ENCODE measurements around the gene PRSS33. TPM values are rescaled to one million over a fixed set of nuclear protein-coding genes. Genes with fewer than 3 reads are reported as not detected.

The PRSS33 gene
- total RNA-seq, 1 experiment from 2014 or later = not detected

- H2BK120ac ChIP-seq (ENCODE audit: low read depth, low read length, poor library complexity, severe bottlenecking) = no peak overlapping the region
- no peak overlapping the region for H2BK12ac ChIP-seq (ENCODE audit: insufficient read length, low read depth, low read length)
- Mint-ChIP-seq H3K27ac (no peak overlapping the region), H3K4me1 (peaks cover 7 to 19% of the 10 kb centered on the region in 2 experiments; a peak in 3 of 4 replicates), H3K27me3 (ENCODE audit: low read depth) (peaks cover 32% of the 10 kb centered on the region), H3K4me3 (no peak overlapping the region; a peak in 1 of 5 replicates), H3K9me3 (no peaks in the 10 kb centered on the region), H3K36me3 (ENCODE audit: insufficient read depth in 1 of 3, low read depth in 3 of 3) (no peaks in the 10 kb centered on the region)
- no peak overlapping the region for H4K5ac ChIP-seq (ENCODE audit: insufficient read length, low read depth, low read length)
- H3K4ac ChIP-seq (ENCODE audit: low read depth, low read length) = no peak overlapping the region
- no peak overlapping the region for H3T11ph ChIP-seq (ENCODE audit: low read length)
- H2BK5ac ChIP-seq (ENCODE audit: insufficient read length, low read length) = no peak overlapping the region
- no peak overlapping the region for H4K8ac ChIP-seq (replicated peaks; ENCODE audit: insufficient read length, low read depth, low read length)
- no peak overlapping the region for H3K9ac ChIP-seq (ENCODE audit: extremely low read depth, insufficient read length, low read length)
- no peaks in the 10 kb centered on the region for H3K27me3 ChIP-seq (ENCODE audit: insufficient read depth, low read length)
- peak; percentile 25 for DNase-seq
- H4K91ac ChIP-seq (ENCODE audit: insufficient read length, low read depth, low read length) = no peak overlapping the region
- no peaks in the 10 kb centered on the region for H3K23me2 ChIP-seq (ENCODE audit: insufficient read length, low read depth, low read length, poor library complexity, severe bottlenecking)
- H3K79me1 ChIP-seq (ENCODE audit: insufficient read depth, low read depth, low read length, poor library complexity, severe bottlenecking) = no peaks in the 10 kb centered on the region
- no peaks in the 10 kb centered on the region for H3K79me2 ChIP-seq (ENCODE audit: insufficient read depth, low read length)
- no peak overlapping the region for H2BK20ac ChIP-seq (ENCODE audit: low read depth, low read length, poor library complexity, severe bottlenecking)
- H2AK5ac ChIP-seq (ENCODE audit: insufficient read length, low read length) = no peak overlapping the region
- no peak overlapping the region for H3K4me2 ChIP-seq (ENCODE audit: insufficient read depth, insufficient read length, low read length)
- H3K27ac ChIP-seq (ENCODE audit: insufficient read length, low read depth, low read length) = no peak overlapping the region
- H2AFZ ChIP-seq (ENCODE audit: low read length) = no peak overlapping the region
- H3K23ac ChIP-seq (ENCODE audit: insufficient read length, low read depth, low read length) = no peak overlapping the region
- no peaks in the 10 kb centered on the region for H3K9me3 ChIP-seq (ENCODE audit: control insufficient read depth, low read depth, low read length)
- no peak for TF ChIP-seq CTCF (conservative IDR thresholded peaks at IDR 0.05)
- H3K56ac ChIP-seq (ENCODE audit: insufficient read length, low read depth, low read length) = no peak overlapping the region
- no peak overlapping the region for H3K18ac ChIP-seq (ENCODE audit: insufficient read length, low read depth, low read length)
- no peak overlapping the region; the same call in 1 of the 2 replicates for H3K14ac ChIP-seq (ENCODE audit: insufficient read depth, low read length)
- H2BK15ac ChIP-seq (ENCODE audit: low read depth, low read length) = no peak overlapping the region
- no peaks in the 10 kb centered on the region for H3K4me1 ChIP-seq (ENCODE audit: insufficient read depth, low read length)
- WGBS (ENCODE audit: extremely low coverage, insufficient read length, low lambda C conversion rate) = no CpG with 5 or more reads among the region's 8 CpGs
- H4K20me1 ChIP-seq (ENCODE audit: control insufficient read depth, insufficient read depth, insufficient read length) = no peaks in the 10 kb centered on the region
Measured at GRCh38 chr16:2791174-2791573, 3.8 kb upstream of the PRSS33 start.
